ENCODE data around the gene MYLK4.

The MYLK4 gene

GRCh38 chr6:2777249-2777648, 26.5 kb upstream of the MYLK4 start:
- no peak for DNase-seq

GRCh38 chr6:2775003-2775402, 24.3 kb upstream of the MYLK4 start:
- no peak for DNase-seq

GRCh38 chr6:2773449-2773848, 22.7 kb upstream of the MYLK4 start:
- no peak for DNase-seq

GRCh38 chr6:2772840-2773239, 22.1 kb upstream of the MYLK4 start:
- no peak for DNase-seq

- DNase-seq, result no peak
These were observed 20.4 kb upstream of the MYLK4 start for GRCh38 chr6:2771079-2771478.

GRCh38 chr6:2770171-2770570, 19.4 kb upstream of the MYLK4 start:
- DNase-seq, result no peak

- no peak for DNase-seq
These were observed 18.0 kb upstream of the MYLK4 start for GRCh38 chr6:2768696-2769095.

- no peak for DNase-seq
These were observed 17.2 kb upstream of the MYLK4 start for GRCh38 chr6:2767657-2768524.

- no peak for DNase-seq
These were observed 16.3 kb upstream of the MYLK4 start for GRCh38 chr6:2766767-2767656.

GRCh38 chr6:2765896-2766766, 15.4 kb upstream of the MYLK4 start:
- DNase-seq, result peak; percentile 19 to 33

GRCh38 chr6:2765166-2765895, 14.6 kb upstream of the MYLK4 start, which contains the start of gene WRNIP1:
TSS of gene WRNIP1 (plus strand) at chr6:2765393. CDS start at chr6:2765623, 230 bp downstream.
- DNase-seq, result peak; percentile 99

- peak; percentile 74 to 81 for DNase-seq
These were observed 14.0 kb upstream of the MYLK4 start for GRCh38 chr6:2764610-2765165.

GRCh38 chr6:2763876-2764540, 13.3 kb upstream of the MYLK4 start:
- no peak for DNase-seq

GRCh38 chr6:2763345-2763841, 12.7 kb upstream of the MYLK4 start:
- no peak for DNase-seq

GRCh38 chr6:2762868-2763267, 12.1 kb upstream of the MYLK4 start:
- DNase-seq, result peak; percentile 20 to 33

- DNase-seq, result peak in 1 of 2 donors; percentile 67
These were observed 10.4 kb upstream of the MYLK4 start for GRCh38 chr6:2760882-2761842.

GRCh38 chr6:2758980-2759379, 8.3 kb upstream of the MYLK4 start:
- no peak for DNase-seq

- DNase-seq, result no peak
These were observed 6.0 kb upstream of the MYLK4 start for GRCh38 chr6:2756687-2757224.

GRCh38 chr6:2756241-2756640, 5.5 kb upstream of the MYLK4 start:
- DNase-seq, result no peak

Data from CD4-positive, alpha-beta T cell treated with Interferon alpha-2 for 1 hour (primary cell).